H1 (cell line): ENCODE results near the gene GMPR2.

ENCODE experiments used
- CHD7 ChIP-seq: fragments of 300-600 bp; sonication (generic); IDR thresholded peaks from 2 replicates; pipeline ENCODE4 v1.7.1; 2012; ENCODE audit warnings: low read length, moderate library complexity, mild to moderate bottlenecking, inconsistent platforms; ENCODE audit not compliant: insufficient replicate concordance
- EZH2 ChIP-seq: fragments of 200-600 bp; sonication (generic); IDR thresholded peaks from 2 replicates; pipeline ENCODE4 v1.7.1; 2012; ENCODE audit warnings: low read depth, mild to moderate bottlenecking, moderate library complexity, low read length, inconsistent platforms; ENCODE audit not compliant: severe bottlenecking
- JUND ChIP-seq: IDR thresholded peaks from 2 replicates; pipeline ENCODE4 v1.6.1; 2011; ENCODE audit warnings: mild to moderate bottlenecking, improper control_type of control experiment, low read length
- POLR2A ChIP-seq, 2 experiments: IDR thresholded peaks; 1 replicate in 1 of 2; 2 replicates in 1 of 2; pipeline ENCODE4 v1.6.1; 2011; ENCODE audit warnings: low read depth in 2 of 2, low read length in 2 of 2, mild to moderate bottlenecking in 2 of 2; ENCODE audit errors: control extremely low read depth in 1 of 2
- SUZ12 ChIP-seq: fragments of 200-600 bp; sonication (generic); IDR thresholded peaks from 2 replicates; pipeline ENCODE4 v1.6.1; 2012; ENCODE audit warnings: mild to moderate bottlenecking, inconsistent platforms, low read length, moderate library complexity, mixed read lengths
- TF ChIP-seq, protein P1 (sequence below), 3 experiments: IDR thresholded peaks; 1 replicate in 2 of 3; 2 replicates in 1 of 3; pipeline versions ENCODE4 v1.5.1 to v1.6.1; 2011; ENCODE audit warnings: low read length in 3 of 3, mild to moderate bottlenecking in 3 of 3, inconsistent platforms in 2 of 3, low read depth in 1 of 3, moderate library complexity in 1 of 3; ENCODE audit not compliant: insufficient read depth in 1 of 3; ENCODE audit errors: control extremely low read depth in 1 of 3

GRCh38 chr14:24281636-24282035 is 48.9 kb downstream of the GMPR2 start:
- TF ChIP-seq, protein P1, sequence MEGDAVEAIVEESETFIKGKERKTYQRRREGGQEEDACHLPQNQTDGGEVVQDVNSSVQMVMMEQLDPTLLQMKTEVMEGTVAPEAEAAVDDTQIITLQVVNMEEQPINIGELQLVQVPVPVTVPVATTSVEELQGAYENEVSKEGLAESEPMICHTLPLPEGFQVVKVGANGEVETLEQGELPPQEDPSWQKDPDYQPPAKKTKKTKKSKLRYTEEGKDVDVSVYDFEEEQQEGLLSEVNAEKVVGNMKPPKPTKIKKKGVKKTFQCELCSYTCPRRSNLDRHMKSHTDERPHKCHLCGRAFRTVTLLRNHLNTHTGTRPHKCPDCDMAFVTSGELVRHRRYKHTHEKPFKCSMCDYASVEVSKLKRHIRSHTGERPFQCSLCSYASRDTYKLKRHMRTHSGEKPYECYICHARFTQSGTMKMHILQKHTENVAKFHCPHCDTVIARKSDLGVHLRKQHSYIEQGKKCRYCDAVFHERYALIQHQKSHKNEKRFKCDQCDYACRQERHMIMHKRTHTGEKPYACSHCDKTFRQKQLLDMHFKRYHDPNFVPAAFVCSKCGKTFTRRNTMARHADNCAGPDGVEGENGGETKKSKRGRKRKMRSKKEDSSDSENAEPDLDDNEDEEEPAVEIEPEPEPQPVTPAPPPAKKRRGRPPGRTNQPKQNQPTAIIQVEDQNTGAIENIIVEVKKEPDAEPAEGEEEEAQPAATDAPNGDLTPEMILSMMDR (IDR thresholded peaks at IDR 0.05; ENCODE audit: control extremely low read depth in 1 of 3, insufficient read depth in 1 of 3, low read depth in 1 of 3, low read length in 3 of 3): no peak
- no peak for TF ChIP-seq POLR2A (IDR thresholded peaks at IDR 0.05; ENCODE audit: control extremely low read depth in 1 of 2, low read depth in 2 of 2, low read length in 2 of 2)
- no peak for TF ChIP-seq SUZ12
- no peak for TF ChIP-seq CHD7
- no peak for TF ChIP-seq JUND
- TF ChIP-seq EZH2: no peak
